GM20000 (cell line): Measurements from ENCODE around the gene PLSCR4.

Source experiments
- DNase-seq: peaks from one replicate; pipeline ENCODE4 v3.0.0; 2012; ENCODE audit warnings: low spot score
- CTCF ChIP-seq: IDR thresholded peaks from 2 replicates; pipeline ENCODE4 v1.5.1; 2012; ENCODE audit warnings: mild to moderate bottlenecking, control low read depth; ENCODE audit errors: extremely low read depth, missing control alignments

PLSCR4 gene

GRCh38 chr3:146200461-146201220, 50.3 kb downstream of the PLSCR4 start:
- no peak for DNase-seq
- no peak for TF ChIP-seq CTCF

- no peak for TF ChIP-seq CTCF
- DNase-seq, result no peak
Measured at GRCh38 chr3:146199762-146200161, 51.1 kb downstream of the PLSCR4 start.

- TF ChIP-seq CTCF, result no peak
Measured at GRCh38 chr3:146196789-146197188, 54.1 kb downstream of the PLSCR4 start.

GRCh38 chr3:146195605-146196004, 55.3 kb downstream of the PLSCR4 start:
- no peak for TF ChIP-seq CTCF
- no peak for DNase-seq

More at GRCh38 chr3:146196789-146197188, 54.1 kb downstream of the PLSCR4 start:
- no peak for DNase-seq

GRCh38 chr3:146195030-146195429, 55.9 kb downstream of the PLSCR4 start:
- no peak for DNase-seq
- TF ChIP-seq CTCF, result no peak

- no peak for DNase-seq
Measured at GRCh38 chr3:146191051-146191450, 59.9 kb downstream of the PLSCR4 start.

More at GRCh38 chr3:146191051-146191450, 59.9 kb downstream of the PLSCR4 start:
- TF ChIP-seq CTCF, result no peak
